ENCODE data around the gene C1QTNF2. TPM values are rescaled to one million over a fixed set of nuclear protein-coding genes. Genes with fewer than 3 reads are reported as not detected.

Gene C1QTNF2
- total RNA-seq, 1 donor from 2014 or later, result 1.6 TPM

DNA sequence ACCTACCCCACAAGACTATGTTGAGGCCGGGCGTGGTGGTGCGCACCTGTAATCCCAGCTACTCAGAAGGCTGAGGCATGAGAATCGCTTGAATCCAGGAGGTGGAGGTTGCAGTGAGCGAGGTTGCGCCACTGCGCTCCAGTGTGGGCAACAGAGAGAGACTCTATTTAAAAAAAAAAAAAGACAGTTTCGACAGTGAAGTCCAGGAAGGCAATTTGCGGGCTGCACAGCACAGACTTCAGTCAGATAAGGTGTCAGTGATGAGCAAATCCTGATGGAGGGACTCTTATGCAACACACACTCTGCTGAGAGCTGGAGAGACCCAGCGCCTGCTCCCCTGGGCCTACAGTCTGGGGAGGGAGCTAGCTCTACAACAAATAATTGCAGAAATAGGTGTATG lies 72.2 kb downstream of the C1QTNF2 start:
- Histone ChIP-seq H3K27me3 (ENCODE audit: low read depth) (no peaks in the 10 kb centered on the region), H3K9me3 (no peaks in the 10 kb centered on the region), H3K4me3 (no peak overlapping the region), H3K4me1 (peaks cover 13% of the 10 kb centered on the region), H3K27ac (peak overlapping the region; percentile 71), H3K36me3 (no peaks in the 10 kb centered on the region)
- DNase-seq, result peak; percentile 58
- intact Hi-C loops (cut with DNase I), result no loop called here
- no peak for TF ChIP-seq CTCF (IDR thresholded peaks at IDR 0.05)
- ATAC-seq, result peak; percentile 18 to 28

- Histone ChIP-seq H3K27ac (peak overlapping the region; percentile 71), H3K27me3 (ENCODE audit: low read depth) (no peaks in the 10 kb centered on the region), H3K4me1 (peaks cover 13% of the 10 kb centered on the region), H3K9me3 (no peaks in the 10 kb centered on the region), H3K4me3 (no peak overlapping the region), H3K36me3 (no peaks in the 10 kb centered on the region)
- ATAC-seq (peak in 1 of 2 donors; percentile 55), DNase-seq (no peak)
- intact Hi-C loops (cut with DNase I), result no loop called here
- no peak for TF ChIP-seq CTCF (IDR thresholded peaks at IDR 0.05)
Observed at GRCh38 chr5:160297776-160298175, 72.7 kb downstream of the C1QTNF2 start.

Other genes starting within 250 kb of the C1QTNF2 start
- gene FABP6, start 141.1 kb downstream of the C1QTNF2 start, total RNA-seq, result 4.9 TPM
- gene CCNJL, start 58.1 kb downstream of the C1QTNF2 start, total RNA-seq, result 15.5 TPM
- gene FAM200C, start 29.4 kb upstream of the C1QTNF2 start, total RNA-seq, result 6.1 TPM
- 55.1 TPM for gene SLU7, start 48.5 kb upstream of the C1QTNF2 start, total RNA-seq
- 9.1 TPM for gene PTTG1, start 51.2 kb upstream of the C1QTNF2 start, total RNA-seq

Data from lower lobe of right lung (tissue), 2 donors.